Tibial nerve (tissue), 4 donors: ENCODE data around the gene OR8S1.

Experiments used
- EP300 ChIP-seq, 2 donors: sonication (generic); formaldehyde crosslinking; IDR thresholded peaks; one replicate each; pipeline ENCODE4 v1.6.1; 2017; ENCODE audit warnings: antibody characterized with exemption in 2 of 2, mild to moderate bottlenecking in 1 of 2
- POLR2A ChIP-seq, 2 donors: fragments of 450-650 bp; IDR thresholded peaks; one replicate each; pipeline ENCODE4 v1.6.1; 2017; ENCODE audit warnings: antibody characterized with exemption in 2 of 2, mild to moderate bottlenecking in 2 of 2, moderate library complexity in 2 of 2
- TF ChIP-seq, protein P1 (sequence below), 5 experiments: fragments of 200-600 bp in 3 of 5; fragments of 450-650 bp in 2 of 5; sonication (generic) in 3 of 5; IDR thresholded peaks; one replicate each; pipeline ENCODE4 v1.5.1; 2016 to 2019; ENCODE audit warnings: antibody characterized with exemption in 5 of 5, mild to moderate bottlenecking in 3 of 5, moderate library complexity in 2 of 5

DNA sequence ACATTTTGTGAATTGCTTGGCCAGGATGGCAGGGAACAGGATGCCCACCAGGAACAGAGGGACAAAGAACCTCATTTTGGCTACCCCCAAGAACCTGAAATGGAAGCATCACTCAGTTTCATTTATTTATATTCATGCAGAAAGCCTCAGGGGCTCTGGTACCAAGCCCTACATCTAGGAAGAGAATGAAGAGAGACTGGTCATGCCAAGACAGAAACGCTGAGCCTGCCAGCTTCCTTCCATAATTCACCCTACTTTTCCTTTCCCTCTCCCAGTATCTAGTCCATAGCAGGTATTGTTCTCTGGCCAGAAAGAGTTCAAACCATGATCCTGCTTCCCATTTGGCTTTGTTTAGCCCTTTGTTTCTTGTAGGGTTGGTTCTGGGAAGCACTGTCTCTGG is 44.5 kb downstream of the OR8S1 start, which contains the start of gene LALBA:
- TF ChIP-seq, protein P1, sequence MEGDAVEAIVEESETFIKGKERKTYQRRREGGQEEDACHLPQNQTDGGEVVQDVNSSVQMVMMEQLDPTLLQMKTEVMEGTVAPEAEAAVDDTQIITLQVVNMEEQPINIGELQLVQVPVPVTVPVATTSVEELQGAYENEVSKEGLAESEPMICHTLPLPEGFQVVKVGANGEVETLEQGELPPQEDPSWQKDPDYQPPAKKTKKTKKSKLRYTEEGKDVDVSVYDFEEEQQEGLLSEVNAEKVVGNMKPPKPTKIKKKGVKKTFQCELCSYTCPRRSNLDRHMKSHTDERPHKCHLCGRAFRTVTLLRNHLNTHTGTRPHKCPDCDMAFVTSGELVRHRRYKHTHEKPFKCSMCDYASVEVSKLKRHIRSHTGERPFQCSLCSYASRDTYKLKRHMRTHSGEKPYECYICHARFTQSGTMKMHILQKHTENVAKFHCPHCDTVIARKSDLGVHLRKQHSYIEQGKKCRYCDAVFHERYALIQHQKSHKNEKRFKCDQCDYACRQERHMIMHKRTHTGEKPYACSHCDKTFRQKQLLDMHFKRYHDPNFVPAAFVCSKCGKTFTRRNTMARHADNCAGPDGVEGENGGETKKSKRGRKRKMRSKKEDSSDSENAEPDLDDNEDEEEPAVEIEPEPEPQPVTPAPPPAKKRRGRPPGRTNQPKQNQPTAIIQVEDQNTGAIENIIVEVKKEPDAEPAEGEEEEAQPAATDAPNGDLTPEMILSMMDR (IDR thresholded peaks at IDR 0.05) = no peak
- TF ChIP-seq POLR2A (IDR thresholded peaks at IDR 0.05) = no peak
- no peak for TF ChIP-seq EP300 (IDR thresholded peaks at IDR 0.05)
